ENCODE results near the gene TFPI. TPM values are rescaled to one million over a fixed set of nuclear protein-coding genes. Genes with fewer than 3 reads are reported as not detected.

TFPI gene
- total RNA-seq, 1 experiment from 2014 or later = 608 TPM

- DNase-seq (ENCODE audit: low read depth) = no peak
These were observed 132.7 kb downstream of the TFPI start for GRCh38 chr2:187421519-187421918.

DNA sequence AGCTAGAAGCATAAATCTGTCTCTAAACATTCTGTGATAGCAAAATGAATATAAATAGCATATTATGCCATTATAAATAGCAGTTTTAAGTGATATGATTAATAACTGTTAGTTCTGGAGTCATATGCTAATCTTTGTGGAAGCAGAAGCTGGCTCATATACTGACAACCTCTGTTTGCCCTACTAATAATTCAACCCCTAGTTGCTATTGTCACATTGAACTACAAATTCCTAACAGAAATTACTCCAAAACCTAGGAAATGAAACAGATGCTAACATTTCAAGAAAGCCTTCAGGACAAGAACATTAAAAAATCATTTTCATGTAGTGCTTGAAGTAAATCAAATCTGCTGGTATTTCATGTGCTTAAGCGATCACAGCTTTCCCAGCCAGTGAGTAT, 134.4 kb downstream of the TFPI start:
- no peak for DNase-seq (ENCODE audit: low read depth)

GRCh38 chr2:187415449-187415848, 138.8 kb downstream of the TFPI start:
- DNase-seq (ENCODE audit: low read depth) = no peak

Other genes starting within 250 kb of the TFPI start
- 17.0 and 23.4 TPM in 2 replicates for gene CALCRL, start 106.2 kb downstream of the TFPI start, total RNA-seq (2014; rRNA removed)

Measured in LHCN-M2 (cell line).